H9 (cell line): Measurements from ENCODE around the gene C2orf42. TPM values are rescaled to one million over a fixed set of nuclear protein-coding genes. Genes with fewer than 3 reads are reported as not detected.

Source experiments
- DNase-seq: peaks from one replicate; pipeline ENCODE4 v3.0.0-alpha.2; 2017
- H2AFZ ChIP-seq: one replicate; pipeline ENCODE4 v1.6.1; 2013; ENCODE audit warnings: mild to moderate bottlenecking, low read length, control low read depth, moderate library complexity
- H2AK5ac ChIP-seq: 2 replicates; pipeline ENCODE4 v1.6.1; 2013; ENCODE audit warnings: low read length, control low read depth, mixed read lengths; ENCODE audit not compliant: insufficient read length
- H2BK120ac ChIP-seq: one replicate; pipeline ENCODE4 v1.6.1; 2013; ENCODE audit warnings: low read depth, mild to moderate bottlenecking, low read length, control low read depth, inconsistent platforms; ENCODE audit not compliant: poor library complexity, severe bottlenecking
- H2BK12ac ChIP-seq: 2 replicates; pipeline ENCODE4 v1.6.1; 2013; ENCODE audit warnings: low read length, control low read depth, mixed read lengths, low read depth; ENCODE audit not compliant: insufficient read length
- H2BK15ac ChIP-seq: 2 replicates; pipeline ENCODE4 v1.6.1; 2013; ENCODE audit warnings: low read depth, low read length, control low read depth
- H2BK20ac ChIP-seq: one replicate; pipeline ENCODE4 v1.6.1; 2013; ENCODE audit warnings: low read depth, mild to moderate bottlenecking, low read length, control low read depth, inconsistent platforms; ENCODE audit not compliant: poor library complexity, severe bottlenecking
- H2BK5ac ChIP-seq: 2 replicates; pipeline ENCODE4 v1.6.1; 2013; ENCODE audit warnings: low read length, control low read depth, mixed read lengths; ENCODE audit not compliant: insufficient read length
- H3K14ac ChIP-seq: 2 replicates; pipeline ENCODE4 v1.6.1; 2013; ENCODE audit warnings: low read length, control low read depth; ENCODE audit not compliant: insufficient read depth
- H3K18ac ChIP-seq: 2 replicates; pipeline ENCODE4 v1.6.1; 2013; ENCODE audit warnings: low read depth, mild to moderate bottlenecking, mixed read lengths, low read length, control low read depth; ENCODE audit not compliant: insufficient read length
- H3K23ac ChIP-seq: 2 replicates; pipeline ENCODE4 v1.6.1; 2013; ENCODE audit warnings: low read length, control low read depth, mixed read lengths, low read depth; ENCODE audit not compliant: insufficient read length
- H3K23me2 ChIP-seq: 2 replicates; pipeline ENCODE4 v1.6.1; 2013; ENCODE audit warnings: low read depth, mild to moderate bottlenecking, mixed read lengths, low read length, control low read depth; ENCODE audit not compliant: insufficient read length, poor library complexity, severe bottlenecking
- H3K27ac ChIP-seq: 2 replicates; pipeline ENCODE4 v1.5.1; 2013; ENCODE audit warnings: low read length, control low read depth, mixed read lengths, low read depth; ENCODE audit not compliant: insufficient read length
- H3K27me3 ChIP-seq: 2 replicates; pipeline ENCODE4 v1.6.1; 2013; ENCODE audit warnings: low read length, control low read depth, inconsistent platforms; ENCODE audit not compliant: insufficient read depth
- H3K4ac ChIP-seq: 2 replicates; pipeline ENCODE4 v1.6.1; 2013; ENCODE audit warnings: low read depth, mild to moderate bottlenecking, control low read depth, inconsistent platforms, low read length, moderate library complexity
- H3K4me1 ChIP-seq: 2 replicates; pipeline ENCODE4 v1.6.1; 2013; ENCODE audit warnings: low read length, control low read depth, inconsistent platforms; ENCODE audit not compliant: insufficient read depth
- H3K4me2 ChIP-seq: 2 replicates; pipeline ENCODE4 v1.6.1; 2013; ENCODE audit warnings: low read length, control low read depth, mixed read lengths; ENCODE audit not compliant: insufficient read length, insufficient read depth
- H3K56ac ChIP-seq: 2 replicates; pipeline ENCODE4 v1.6.1; 2013; ENCODE audit warnings: low read depth, mild to moderate bottlenecking, mixed read lengths, low read length, control low read depth; ENCODE audit not compliant: insufficient read length
- H3K79me1 ChIP-seq: 2 replicates; pipeline ENCODE4 v1.6.1; 2013; ENCODE audit warnings: low read depth, mild to moderate bottlenecking, moderate library complexity, low read length, control low read depth, inconsistent platforms; ENCODE audit not compliant: insufficient read depth, poor library complexity, severe bottlenecking
- H3K79me2 ChIP-seq: 2 replicates; pipeline ENCODE4 v1.6.1; 2013; ENCODE audit warnings: low read length, control low read depth, inconsistent platforms; ENCODE audit not compliant: insufficient read depth
- H3K9ac ChIP-seq: 2 replicates; pipeline ENCODE4 v1.6.1; 2013; ENCODE audit warnings: low read length, control low read depth, mixed read lengths; ENCODE audit not compliant: insufficient read length; ENCODE audit errors: extremely low read depth
- H3K9me3 ChIP-seq: one replicate; pipeline ENCODE4 v1.6.1; 2013; ENCODE audit warnings: low read depth, low read length, inconsistent platforms; ENCODE audit not compliant: control insufficient read depth
- H3T11ph ChIP-seq: one replicate; pipeline ENCODE4 v1.6.1; 2013; ENCODE audit warnings: mild to moderate bottlenecking, low read length, control low read depth, inconsistent platforms
- H4K20me1 ChIP-seq: one replicate; pipeline ENCODE4 v1.6.1; 2013; ENCODE audit not compliant: control insufficient read depth, insufficient read length, insufficient read depth
- H4K5ac ChIP-seq: 2 replicates; pipeline ENCODE4 v1.6.1; 2013; ENCODE audit warnings: low read depth, mild to moderate bottlenecking, mixed read lengths, low read length, control low read depth; ENCODE audit not compliant: insufficient read length
- H4K8ac ChIP-seq: replicated peaks from 2 replicates; pipeline ENCODE4 v1.6.1; 2013; ENCODE audit warnings: low read length, control low read depth, mixed read lengths, low read depth; ENCODE audit not compliant: insufficient read length
- H4K91ac ChIP-seq: 2 replicates; pipeline ENCODE4 v1.6.1; 2013; ENCODE audit warnings: low read depth, mild to moderate bottlenecking, moderate library complexity, mixed read lengths, low read length, control low read depth; ENCODE audit not compliant: insufficient read length
- H3K27ac Mint-ChIP-seq, 3 experiments: 2 replicates in 2 of 3; 3 replicates in 1 of 3; pipeline ENCODE4 v1.8.0; 2020 to 2021; ENCODE audit warnings: mixed read lengths in 3 of 3, mild to moderate bottlenecking in 1 of 3, moderate library complexity in 1 of 3
- H3K27me3 Mint-ChIP-seq: 2 replicates; pipeline ENCODE4 v1.8.0; 2021; ENCODE audit warnings: low read depth, mild to moderate bottlenecking, moderate library complexity, mixed read lengths
- H3K36me3 Mint-ChIP-seq, 3 experiments: 2 replicates in 2 of 3; 3 replicates in 1 of 3; pipeline ENCODE4 v1.8.0; 2020 to 2021; ENCODE audit warnings: low read depth in 3 of 3, mixed read lengths in 3 of 3; ENCODE audit not compliant: insufficient read depth in 1 of 3
- H3K4me1 Mint-ChIP-seq, 2 experiments: 2 replicates each; pipeline ENCODE4 v1.8.0; 2020; ENCODE audit warnings: mixed read lengths in 2 of 2
- H3K4me3 Mint-ChIP-seq, 2 experiments: 2 replicates in 1 of 2; 3 replicates in 1 of 2; pipeline ENCODE4 v1.8.0; 2020 to 2021; ENCODE audit warnings: mild to moderate bottlenecking in 2 of 2, mixed read lengths in 2 of 2, moderate library complexity in 1 of 2
- H3K9me3 Mint-ChIP-seq, 2 experiments: 2 replicates in 1 of 2; 3 replicates in 1 of 2; pipeline ENCODE4 v1.8.0; 2020; ENCODE audit warnings: mild to moderate bottlenecking in 2 of 2, mixed read lengths in 2 of 2, moderate library complexity in 1 of 2
- CTCF ChIP-seq: fragments of 200-600 bp; sonication (generic); conservative IDR thresholded peaks from 3 replicates; pipeline ENCODE4 v1.8.0; 2021; ENCODE audit warnings: antibody characterized with exemption, mild to moderate bottlenecking
- WGBS: extraction: QIAGEN DNeasy Blood & Tissue Kit; methylation state at CpG from one replicate; pipeline ENCODE4 v1.1.7; 2013; ENCODE audit warnings: missing lambda C conversion rate, low lambda C conversion rate, mixed read lengths; ENCODE audit not compliant: insufficient read length; ENCODE audit errors: extremely low coverage; 5-methylcytosine and 5-hydroxymethylcytosine counted together
- total RNA-seq: library from RNA; stranded (reverse); gene quantifications from 2 replicates; pipeline ENCODE4 v1.2.1, GENCODE V29; 2021

The C2orf42 gene
- total RNA-seq, 1 experiment from 2014 or later, result 19.0 TPM

DNA sequence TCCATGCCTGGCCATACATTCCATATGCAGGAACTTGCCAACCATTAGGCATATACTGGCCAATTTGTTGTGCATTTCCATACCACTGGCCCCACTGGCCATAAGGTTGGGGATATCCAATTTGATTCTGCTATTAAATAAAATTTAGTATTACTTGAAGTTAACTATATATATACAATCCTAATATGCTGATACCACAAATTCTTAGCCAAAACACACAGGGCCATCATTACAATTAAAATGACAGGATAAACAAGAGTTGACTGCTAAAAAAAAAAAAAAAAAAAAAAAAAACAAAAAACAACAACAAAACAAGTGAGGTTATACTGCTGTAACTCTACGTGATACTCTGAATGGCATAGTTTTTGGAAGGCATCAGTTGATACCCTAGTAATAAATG lies 23.5 kb upstream of the C2orf42 start:
- Histone ChIP-seq H3K79me1 (no peaks in the 10 kb centered on the region), H3K18ac (no peak overlapping the region), H3K4ac (no peak overlapping the region), H2BK5ac (no peak overlapping the region), H3K27ac (no peak overlapping the region), H4K91ac (no peak overlapping the region), H3K14ac (no peak overlapping the region), H2BK15ac (no peak overlapping the region), H3K56ac (no peak overlapping the region), H3T11ph (no peak overlapping the region), H4K20me1 (no peaks in the 10 kb centered on the region), H3K9me3 (no peaks in the 10 kb centered on the region), H3K23ac (no peak overlapping the region), H2AFZ (no peak overlapping the region), H4K8ac (no peak overlapping the region), H3K23me2 (no peaks in the 10 kb centered on the region), H3K79me2 (no peaks in the 10 kb centered on the region), H2BK120ac (no peak overlapping the region), H3K9ac (no peak overlapping the region), H2BK20ac (no peak overlapping the region), H2AK5ac (no peak overlapping the region), H3K4me1 (no peaks in the 10 kb centered on the region), H4K5ac (no peak overlapping the region), H2BK12ac (no peak overlapping the region), H3K27me3 (no peaks in the 10 kb centered on the region), H3K4me2 (no peak overlapping the region)
- Mint-ChIP-seq H3K27me3 (no peaks in the 10 kb centered on the region), H3K4me3 (no peak overlapping the region), H3K36me3 (peaks cover 32 to 81% (median 72%) of the 10 kb centered on the region in 3 experiments), H3K27ac (no peak overlapping the region), H3K9me3 (no peaks in the 10 kb centered on the region), H3K4me1 (no peaks in the 10 kb centered on the region)
- no peak for TF ChIP-seq CTCF
- DNase-seq, result no peak
- WGBS, result no CpG with 5 or more reads among the region's 1 CpG
